Loucy (cell line): ENCODE measurements around the gene MRPL2.

ENCODE experiments used
- H2AFZ ChIP-seq: fragments of 200-600 bp; sonication (generic); 2 replicates; pipeline ENCODE4 v1.6.0; 2016; ENCODE audit warnings: antibody characterized with exemption, mild to moderate bottlenecking, low read length, moderate library complexity
- H3F3A ChIP-seq: fragments of 200-600 bp; 2 replicates; pipeline ENCODE4 v1.6.0; 2016; ENCODE audit warnings: antibody characterized with exemption, low read depth, mild to moderate bottlenecking
- H3K27me3 ChIP-seq: fragments of 200-600 bp; sonication (generic); 2 replicates; pipeline ENCODE4 v1.6.1; 2014; ENCODE audit warnings: low read length, mild to moderate bottlenecking; ENCODE audit not compliant: insufficient read depth, poor library complexity, severe bottlenecking
- H3K36me3 ChIP-seq: fragments of 200-600 bp; sonication (generic); 2 replicates; pipeline ENCODE4 v1.6.1; 2016; ENCODE audit warnings: low read length; ENCODE audit not compliant: insufficient read depth
- H3K4me1 ChIP-seq: fragments of 200-600 bp; sonication (generic); 2 replicates; pipeline ENCODE4 v1.5.1; 2014; ENCODE audit warnings: low read length, mild to moderate bottlenecking; ENCODE audit not compliant: insufficient read depth, poor library complexity, severe bottlenecking
- H3K4me2 ChIP-seq: fragments of 200-600 bp; sonication (generic); 2 replicates; pipeline ENCODE4 v1.6.0; 2014; ENCODE audit warnings: antibody characterized with exemption, low read length, low read depth, mild to moderate bottlenecking; ENCODE audit not compliant: poor library complexity, severe bottlenecking
- H3K4me3 ChIP-seq: fragments of 200-600 bp; sonication (generic); 2 replicates; pipeline ENCODE4 v1.5.1; 2014; ENCODE audit warnings: low read length, mild to moderate bottlenecking, mixed read lengths; ENCODE audit not compliant: poor library complexity, severe bottlenecking
- H3K79me2 ChIP-seq: fragments of 200-600 bp; sonication (generic); 2 replicates; pipeline ENCODE4 v1.6.1; 2014; ENCODE audit warnings: low read length; ENCODE audit not compliant: insufficient read depth
- H3K9ac ChIP-seq: fragments of 200-600 bp; sonication (generic); 2 replicates; pipeline ENCODE4 v1.6.0; 2014; ENCODE audit warnings: mild to moderate bottlenecking, low read depth, low read length, moderate library complexity; ENCODE audit not compliant: poor library complexity, severe bottlenecking
- H3K9me2 ChIP-seq: fragments of 200-600 bp; sonication (generic); replicated peaks from 2 replicates; pipeline ENCODE4 v1.6.1; 2016; ENCODE audit warnings: low read depth, low read length, mixed read lengths
- H3K9me3 ChIP-seq: fragments of 200-600 bp; sonication (generic); 2 replicates; pipeline ENCODE4 v1.6.1; 2014; ENCODE audit warnings: mild to moderate bottlenecking, antibody characterized with exemption, low read length, low read depth; ENCODE audit not compliant: insufficient read depth
- H4K20me1 ChIP-seq: fragments of 200-600 bp; sonication (generic); 2 replicates; pipeline ENCODE4 v1.6.0; 2014; ENCODE audit warnings: antibody characterized with exemption, low read length, mild to moderate bottlenecking; ENCODE audit not compliant: insufficient read depth, poor library complexity, severe bottlenecking
- CTCF ChIP-seq: fragments of 200-600 bp; sonication (generic); conservative IDR thresholded peaks from 2 replicates; pipeline ENCODE4 v1.5.1; 2014; ENCODE audit warnings: mild to moderate bottlenecking, antibody characterized with exemption, low read length
- EZH2phosphoT487 ChIP-seq: fragments of 200-600 bp; IDR thresholded peaks from 2 replicates; pipeline ENCODE4 v1.6.1; 2018; ENCODE audit warnings: antibody characterized with exemption, mild to moderate bottlenecking, moderate library complexity, borderline replicate concordance

The MRPL2 gene

GRCh38 chr6:43097098-43097489 lies 37.9 kb upstream of the MRPL2 start:
- no peak overlapping the region for H3K9ac ChIP-seq
- H4K20me1 ChIP-seq: peaks cover 6% of the 10 kb centered on the region

GRCh38 chr6:43096451-43097097 lies 37.3 kb upstream of the MRPL2 start:
- H3K9me3 ChIP-seq: no peaks in the 10 kb centered on the region
- H2AFZ ChIP-seq: no peak overlapping the region
- no peaks in the 10 kb centered on the region for H3K27me3 ChIP-seq
- H3F3A ChIP-seq: no peaks in the 10 kb centered on the region
- H3K9ac ChIP-seq: no peak overlapping the region
- H3K4me3 ChIP-seq: no peak overlapping the region
- peaks cover 65% of the 10 kb centered on the region for H3K79me2 ChIP-seq
- H3K4me1 ChIP-seq: peaks cover 21% of the 10 kb centered on the region
- TF ChIP-seq CTCF (no peak), EZH2phosphoT487 (no peak)
- H3K4me2 ChIP-seq: no peak overlapping the region
- H3K9me2 ChIP-seq: no peaks in the 10 kb centered on the region
- peaks cover 6% of the 10 kb centered on the region for H4K20me1 ChIP-seq
- H3K36me3 ChIP-seq: no peaks in the 10 kb centered on the region

More at GRCh38 chr6:43097098-43097489, 37.9 kb upstream of the MRPL2 start:
- Histone ChIP-seq H3K9me2 (no peaks in the 10 kb centered on the region), H2AFZ (no peak overlapping the region), H3F3A (no peaks in the 10 kb centered on the region), H3K4me1 (peaks cover 21% of the 10 kb centered on the region), H3K27me3 (no peaks in the 10 kb centered on the region), H3K36me3 (no peaks in the 10 kb centered on the region), H3K4me3 (no peak overlapping the region), H3K4me2 (no peak overlapping the region), H3K79me2 (peaks cover 64% of the 10 kb centered on the region), H3K9me3 (no peaks in the 10 kb centered on the region)
- TF ChIP-seq EZH2phosphoT487: no peak
- TF ChIP-seq CTCF: no peak

GRCh38 chr6:43095939-43096338 lies 36.7 kb upstream of the MRPL2 start:
- H3F3A ChIP-seq: no peaks in the 10 kb centered on the region
- no peaks in the 10 kb centered on the region for H3K9me3 ChIP-seq
- H3K4me2 ChIP-seq: no peak overlapping the region
- TF ChIP-seq CTCF (no peak), EZH2phosphoT487 (no peak)
- H3K36me3 ChIP-seq: no peaks in the 10 kb centered on the region
- no peak overlapping the region for H2AFZ ChIP-seq
- H4K20me1 ChIP-seq: peaks cover 6% of the 10 kb centered on the region
- H3K4me1 ChIP-seq: peaks cover 21% of the 10 kb centered on the region
- H3K9me2 ChIP-seq: no peaks in the 10 kb centered on the region
- no peaks in the 10 kb centered on the region for H3K27me3 ChIP-seq
- H3K4me3 ChIP-seq: no peak overlapping the region
- no peak overlapping the region for H3K9ac ChIP-seq
- peaks cover 70% of the 10 kb centered on the region for H3K79me2 ChIP-seq
